ENCODE measurements around the gene CYP3A7.
"Not testable (repeated sequence)": the region's sequence is repeated elsewhere in the genome, so short reads cannot be mapped to it uniquely, and the experiment has no call there.

Gene CYP3A7

GRCh38 chr7:99764478-99764877 is 29.5 kb upstream of the CYP3A7 start:
- TF ChIP-seq, protein P1, sequence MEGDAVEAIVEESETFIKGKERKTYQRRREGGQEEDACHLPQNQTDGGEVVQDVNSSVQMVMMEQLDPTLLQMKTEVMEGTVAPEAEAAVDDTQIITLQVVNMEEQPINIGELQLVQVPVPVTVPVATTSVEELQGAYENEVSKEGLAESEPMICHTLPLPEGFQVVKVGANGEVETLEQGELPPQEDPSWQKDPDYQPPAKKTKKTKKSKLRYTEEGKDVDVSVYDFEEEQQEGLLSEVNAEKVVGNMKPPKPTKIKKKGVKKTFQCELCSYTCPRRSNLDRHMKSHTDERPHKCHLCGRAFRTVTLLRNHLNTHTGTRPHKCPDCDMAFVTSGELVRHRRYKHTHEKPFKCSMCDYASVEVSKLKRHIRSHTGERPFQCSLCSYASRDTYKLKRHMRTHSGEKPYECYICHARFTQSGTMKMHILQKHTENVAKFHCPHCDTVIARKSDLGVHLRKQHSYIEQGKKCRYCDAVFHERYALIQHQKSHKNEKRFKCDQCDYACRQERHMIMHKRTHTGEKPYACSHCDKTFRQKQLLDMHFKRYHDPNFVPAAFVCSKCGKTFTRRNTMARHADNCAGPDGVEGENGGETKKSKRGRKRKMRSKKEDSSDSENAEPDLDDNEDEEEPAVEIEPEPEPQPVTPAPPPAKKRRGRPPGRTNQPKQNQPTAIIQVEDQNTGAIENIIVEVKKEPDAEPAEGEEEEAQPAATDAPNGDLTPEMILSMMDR (IDR thresholded peaks at IDR 0.05; ENCODE audit: insufficient read depth, low read length, poor library complexity, severe bottlenecking) = no peak
- no peaks in the 10 kb centered on the region for H3K27me3 ChIP-seq (replicated peaks; ENCODE audit: control insufficient read depth, insufficient read depth, low read length)
- H3K4me3 ChIP-seq (replicated peaks; ENCODE audit: low read depth, low read length) = no peak overlapping the region
- DNase-seq (ENCODE audit: extremely low read depth, insufficient read length) = no peak
- H3K36me3 ChIP-seq (ENCODE audit: control insufficient read depth, insufficient read depth, low read length) = no peaks in the 10 kb centered on the region

- TF ChIP-seq, protein P1 (IDR thresholded peaks at IDR 0.05; ENCODE audit: insufficient read depth, low read length, poor library complexity, severe bottlenecking) = no peak
- Histone ChIP-seq H3K36me3 (ENCODE audit: control insufficient read depth, insufficient read depth, low read length) (no peaks in the 10 kb centered on the region), H3K4me3 (replicated peaks; ENCODE audit: low read depth, low read length) (no peak overlapping the region), H3K27me3 (replicated peaks; ENCODE audit: control insufficient read depth, insufficient read depth, low read length) (no peaks in the 10 kb centered on the region)
- no peak for DNase-seq (ENCODE audit: extremely low read depth, insufficient read length)
Observed at GRCh38 chr7:99762680-99763327, 27.8 kb upstream of the CYP3A7 start.

DNA sequence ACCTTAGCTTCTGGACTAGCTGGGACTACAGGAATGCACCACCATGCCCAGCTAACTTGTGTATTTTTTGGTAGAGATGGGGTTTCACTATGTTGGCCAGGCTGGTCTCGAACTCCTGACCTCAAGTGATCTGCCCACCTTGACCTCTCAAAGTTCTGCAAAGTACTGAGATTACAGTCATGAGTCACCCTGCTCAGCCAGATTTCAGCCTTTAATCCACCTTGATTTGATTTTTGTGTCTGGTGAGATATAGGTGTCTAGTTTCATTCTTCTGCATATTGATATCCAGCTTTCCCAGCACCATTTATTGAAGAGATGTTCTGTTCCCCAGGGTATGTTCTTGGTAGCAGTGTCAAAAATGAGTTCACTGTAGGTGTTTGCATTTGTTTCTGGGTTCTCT is 20.1 kb upstream of the CYP3A7 start:
- no peak overlapping the region for H3K4me3 ChIP-seq (replicated peaks; ENCODE audit: low read depth, low read length)
- TF ChIP-seq, protein P1 (IDR thresholded peaks at IDR 0.05; ENCODE audit: insufficient read depth, low read length, poor library complexity, severe bottlenecking) = no peak
- DNase-seq (ENCODE audit: extremely low read depth, insufficient read length) = no peak
- no peaks in the 10 kb centered on the region for H3K36me3 ChIP-seq (ENCODE audit: control insufficient read depth, insufficient read depth, low read length)
- H3K27me3 ChIP-seq (replicated peaks; ENCODE audit: control insufficient read depth, insufficient read depth, low read length) = no peaks in the 10 kb centered on the region; the same call in 1 of the 2 replicates

DNA sequence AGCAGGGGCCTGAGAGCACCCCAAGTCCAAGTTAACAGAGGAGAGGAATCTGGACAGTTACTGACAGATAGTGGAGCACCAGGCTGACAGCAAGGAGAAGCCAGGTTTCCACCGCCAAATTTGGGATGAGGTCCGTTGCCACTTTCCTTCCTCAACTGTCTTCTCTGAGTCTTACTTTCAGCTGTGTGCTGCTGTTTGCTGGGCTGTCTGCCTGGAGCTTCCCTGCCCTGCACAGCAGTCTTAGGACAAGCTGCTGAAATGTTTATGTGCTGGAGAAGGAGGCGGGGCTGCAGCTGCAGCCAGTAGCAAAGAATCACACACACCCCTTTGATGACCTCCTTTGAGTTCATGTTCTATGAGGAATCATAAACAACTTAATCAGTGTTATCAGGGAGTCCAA is 17.4 kb upstream of the CYP3A7 start:
- Histone ChIP-seq H3K4me3 (replicated peaks; ENCODE audit: low read depth, low read length) (no peak overlapping the region), H3K27me3 (replicated peaks; ENCODE audit: control insufficient read depth, insufficient read depth, low read length) (no peaks in the 10 kb centered on the region; the same call in 1 of the 2 replicates), H3K36me3 (ENCODE audit: control insufficient read depth, insufficient read depth, low read length) (no peaks in the 10 kb centered on the region)
- TF ChIP-seq, protein P1 (IDR thresholded peaks at IDR 0.05; ENCODE audit: insufficient read depth, low read length, poor library complexity, severe bottlenecking) = no peak
- no peak for DNase-seq (ENCODE audit: extremely low read depth, insufficient read length)

GRCh38 chr7:99751322-99752052 is 16.5 kb upstream of the CYP3A7 start:
- H3K4me3 ChIP-seq (replicated peaks; ENCODE audit: low read depth, low read length); H3K36me3 ChIP-seq (ENCODE audit: control insufficient read depth, insufficient read depth, low read length); DNase-seq (ENCODE audit: extremely low read depth, insufficient read length); H3K27me3 ChIP-seq (replicated peaks; ENCODE audit: control insufficient read depth, insufficient read depth, low read length): not testable (repeated sequence)

GRCh38 chr7:99748846-99749579 is 14.0 kb upstream of the CYP3A7 start:
- DNase-seq (ENCODE audit: extremely low read depth, insufficient read length) = no peak
- H3K36me3 ChIP-seq (ENCODE audit: control insufficient read depth, insufficient read depth, low read length) = no peaks in the 10 kb centered on the region
- no peaks in the 10 kb centered on the region for H3K27me3 ChIP-seq (replicated peaks; ENCODE audit: control insufficient read depth, insufficient read depth, low read length)
- no peak overlapping the region for H3K4me3 ChIP-seq (replicated peaks; ENCODE audit: low read depth, low read length)
- TF ChIP-seq, protein P1 (IDR thresholded peaks at IDR 0.05; ENCODE audit: insufficient read depth, low read length, poor library complexity, severe bottlenecking) = no peak

GRCh38 chr7:99746915-99747314 is 11.9 kb upstream of the CYP3A7 start:
- H3K36me3 ChIP-seq (ENCODE audit: control insufficient read depth, insufficient read depth, low read length); DNase-seq (ENCODE audit: extremely low read depth, insufficient read length); H3K4me3 ChIP-seq (replicated peaks; ENCODE audit: low read depth, low read length); H3K27me3 ChIP-seq (replicated peaks; ENCODE audit: control insufficient read depth, insufficient read depth, low read length): not testable (repeated sequence)

DNA sequence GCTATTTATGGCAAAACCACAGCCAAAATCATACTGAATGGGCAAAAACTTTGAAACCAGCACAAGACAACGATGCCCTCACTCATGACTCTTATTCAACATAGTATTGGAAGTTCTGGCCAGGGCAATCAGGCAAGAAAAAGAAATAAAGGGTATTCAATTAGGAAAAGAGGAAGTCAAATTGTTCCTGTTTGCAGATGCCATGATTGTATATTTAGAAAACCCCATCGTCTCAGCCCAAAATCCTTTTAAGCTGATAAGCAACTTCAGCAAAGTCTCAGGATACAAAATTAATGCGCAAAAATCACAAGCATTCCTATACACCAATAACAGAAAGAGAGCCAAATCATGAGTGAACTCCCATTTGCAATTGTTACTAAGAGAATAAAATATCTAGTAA is 10.4 kb upstream of the CYP3A7 start:
- H3K4me3 ChIP-seq (replicated peaks; ENCODE audit: low read depth, low read length); DNase-seq (ENCODE audit: extremely low read depth, insufficient read length); H3K27me3 ChIP-seq (replicated peaks; ENCODE audit: control insufficient read depth, insufficient read depth, low read length); H3K36me3 ChIP-seq (ENCODE audit: control insufficient read depth, insufficient read depth, low read length): not testable (repeated sequence)

Data from GM06990 (cell line).